ENCODE results near the gene SZT2. TPM values are rescaled to one million over a fixed set of nuclear protein-coding genes. Genes with fewer than 3 reads are reported as not detected.
A peak's percentile ranks its signal among the peaks of the same experiment; 100 is the strongest.

The SZT2 gene
- total RNA-seq, 4 donors from 2014 or later: 26.4 to 61.9 (median 36.7) TPM

DNA sequence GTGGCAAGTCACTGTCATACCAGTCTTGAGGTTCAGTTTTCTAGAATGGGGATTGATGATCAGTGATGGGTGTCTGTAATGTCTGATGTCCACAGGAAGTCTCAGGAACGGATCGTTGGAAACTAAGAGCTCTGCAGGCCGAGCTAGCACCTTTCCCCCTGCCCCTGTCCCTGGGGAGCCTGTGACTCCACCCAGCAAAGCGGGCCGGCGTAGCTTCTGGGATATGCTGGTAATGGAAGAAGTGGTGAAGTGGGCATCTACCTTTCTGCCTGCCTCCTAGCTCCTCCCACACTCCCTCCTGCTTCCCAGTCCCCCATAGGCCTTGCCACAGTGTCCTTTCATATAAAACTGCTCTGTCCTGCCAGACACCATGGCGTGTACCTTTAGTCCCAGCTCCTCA, 50.7 kb downstream of the SZT2 start:
- DNase-seq (ENCODE audit: low spot score): no peak
- TF ChIP-seq, protein P1, sequence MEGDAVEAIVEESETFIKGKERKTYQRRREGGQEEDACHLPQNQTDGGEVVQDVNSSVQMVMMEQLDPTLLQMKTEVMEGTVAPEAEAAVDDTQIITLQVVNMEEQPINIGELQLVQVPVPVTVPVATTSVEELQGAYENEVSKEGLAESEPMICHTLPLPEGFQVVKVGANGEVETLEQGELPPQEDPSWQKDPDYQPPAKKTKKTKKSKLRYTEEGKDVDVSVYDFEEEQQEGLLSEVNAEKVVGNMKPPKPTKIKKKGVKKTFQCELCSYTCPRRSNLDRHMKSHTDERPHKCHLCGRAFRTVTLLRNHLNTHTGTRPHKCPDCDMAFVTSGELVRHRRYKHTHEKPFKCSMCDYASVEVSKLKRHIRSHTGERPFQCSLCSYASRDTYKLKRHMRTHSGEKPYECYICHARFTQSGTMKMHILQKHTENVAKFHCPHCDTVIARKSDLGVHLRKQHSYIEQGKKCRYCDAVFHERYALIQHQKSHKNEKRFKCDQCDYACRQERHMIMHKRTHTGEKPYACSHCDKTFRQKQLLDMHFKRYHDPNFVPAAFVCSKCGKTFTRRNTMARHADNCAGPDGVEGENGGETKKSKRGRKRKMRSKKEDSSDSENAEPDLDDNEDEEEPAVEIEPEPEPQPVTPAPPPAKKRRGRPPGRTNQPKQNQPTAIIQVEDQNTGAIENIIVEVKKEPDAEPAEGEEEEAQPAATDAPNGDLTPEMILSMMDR (IDR thresholded peaks at IDR 0.05): no peak
- ATAC-seq (ENCODE audit: low FRiP score): no peak

DNA sequence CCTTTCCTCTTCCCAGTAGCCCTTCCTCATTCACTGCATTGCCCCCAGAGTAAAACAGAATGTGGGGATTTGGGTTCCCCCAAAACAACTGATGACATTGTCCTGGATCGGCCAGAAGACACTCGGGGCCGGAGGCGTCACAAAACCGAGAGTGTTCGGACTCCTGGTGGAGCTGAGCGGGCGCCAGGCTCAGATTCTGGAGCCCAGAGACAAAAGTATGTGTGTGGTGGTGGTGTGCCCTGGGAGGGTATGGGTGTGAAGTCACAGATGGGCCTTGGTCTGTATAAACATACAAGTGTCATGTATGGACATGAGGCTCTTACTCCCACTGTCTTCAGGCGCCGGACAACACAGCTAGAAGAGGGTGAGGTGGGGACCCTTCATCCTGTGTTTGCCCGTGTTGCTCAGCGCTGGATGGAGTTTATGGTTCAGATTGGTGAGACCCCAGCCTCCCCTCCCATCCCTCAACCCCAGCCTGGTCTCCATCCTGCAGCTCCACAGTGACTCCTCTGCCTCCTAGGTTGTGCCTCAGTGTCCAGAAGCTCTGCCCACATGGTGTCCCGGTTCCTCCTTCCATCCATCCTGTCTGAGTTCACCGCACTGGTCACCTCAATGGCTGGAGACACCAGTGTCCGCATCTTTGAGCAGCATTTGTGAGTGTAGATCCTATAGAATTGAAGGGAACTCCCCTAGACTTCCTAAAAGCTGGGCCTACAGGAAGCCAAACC, 51.6 kb downstream of the SZT2 start:
- no peak for DNase-seq (ENCODE audit: low spot score)
- no peak for ATAC-seq (ENCODE audit: low FRiP score)
- TF ChIP-seq, protein P1 (IDR thresholded peaks at IDR 0.05): no peak

DNA sequence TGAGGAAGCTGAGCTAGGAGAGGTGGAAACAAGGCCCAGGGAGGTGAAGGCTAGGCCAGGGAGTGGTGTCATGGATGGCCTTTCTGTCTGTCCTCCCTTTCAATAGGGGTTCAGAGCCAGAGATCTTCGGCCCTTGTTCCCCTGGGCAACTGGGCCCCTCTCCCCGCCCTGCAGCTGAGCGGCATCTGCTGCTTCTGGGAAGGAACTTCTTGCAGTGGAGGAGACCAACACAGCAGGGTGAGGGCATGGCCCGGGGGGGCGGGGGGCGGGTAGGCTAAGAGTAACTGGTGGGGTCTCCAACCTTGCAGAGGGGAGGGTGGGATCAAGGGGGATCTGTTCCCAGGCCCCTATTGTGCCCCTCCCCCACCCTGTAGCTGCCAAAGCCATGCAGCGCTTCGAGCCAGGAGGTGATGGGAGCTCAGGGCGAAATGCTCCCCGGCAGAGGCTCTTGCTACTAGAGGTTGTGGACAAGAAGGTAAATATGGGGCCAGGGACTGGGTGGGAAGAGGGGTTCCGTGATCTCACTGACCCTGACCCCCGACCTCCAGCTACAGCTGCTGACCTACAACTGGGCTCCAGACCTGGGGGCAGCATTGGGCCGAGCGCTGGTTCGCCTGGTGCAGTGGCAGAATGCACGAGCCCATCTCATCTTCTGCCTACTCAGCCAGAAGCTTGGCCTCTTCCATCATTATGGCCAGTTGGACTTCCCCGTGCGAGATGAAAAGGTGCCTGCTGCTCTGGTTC, 52.4 kb downstream of the SZT2 start:
- no peak for ATAC-seq (ENCODE audit: low FRiP score)
- DNase-seq (ENCODE audit: low spot score): peak; percentile 20
- TF ChIP-seq, protein P1 (IDR thresholded peaks at IDR 0.05): no peak

DNA sequence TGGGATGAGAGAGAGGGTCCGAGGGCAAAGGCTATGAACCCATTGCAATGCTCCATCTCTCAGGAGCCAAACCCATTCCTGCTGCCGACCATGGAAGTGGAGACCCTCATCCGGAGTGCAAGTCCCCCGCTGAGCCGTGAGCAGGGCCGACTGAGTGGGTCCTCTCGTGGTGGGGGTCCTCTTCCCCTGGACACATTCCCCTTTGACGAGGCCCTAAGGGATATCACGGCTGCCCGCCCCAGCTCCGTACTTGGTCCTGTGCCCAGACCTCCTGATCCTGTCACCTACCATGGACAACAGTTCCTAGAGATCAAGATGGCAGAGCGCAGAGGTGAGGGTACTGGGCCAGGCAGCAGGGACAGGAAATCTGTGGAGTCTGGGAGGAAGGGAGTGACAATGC, 53.1 kb downstream of the SZT2 start:
- DNase-seq (ENCODE audit: low spot score) (peak; percentile 16), ATAC-seq (ENCODE audit: low FRiP score) (no peak)
- TF ChIP-seq, protein P1 (IDR thresholded peaks at IDR 0.05): no peak

DNA sequence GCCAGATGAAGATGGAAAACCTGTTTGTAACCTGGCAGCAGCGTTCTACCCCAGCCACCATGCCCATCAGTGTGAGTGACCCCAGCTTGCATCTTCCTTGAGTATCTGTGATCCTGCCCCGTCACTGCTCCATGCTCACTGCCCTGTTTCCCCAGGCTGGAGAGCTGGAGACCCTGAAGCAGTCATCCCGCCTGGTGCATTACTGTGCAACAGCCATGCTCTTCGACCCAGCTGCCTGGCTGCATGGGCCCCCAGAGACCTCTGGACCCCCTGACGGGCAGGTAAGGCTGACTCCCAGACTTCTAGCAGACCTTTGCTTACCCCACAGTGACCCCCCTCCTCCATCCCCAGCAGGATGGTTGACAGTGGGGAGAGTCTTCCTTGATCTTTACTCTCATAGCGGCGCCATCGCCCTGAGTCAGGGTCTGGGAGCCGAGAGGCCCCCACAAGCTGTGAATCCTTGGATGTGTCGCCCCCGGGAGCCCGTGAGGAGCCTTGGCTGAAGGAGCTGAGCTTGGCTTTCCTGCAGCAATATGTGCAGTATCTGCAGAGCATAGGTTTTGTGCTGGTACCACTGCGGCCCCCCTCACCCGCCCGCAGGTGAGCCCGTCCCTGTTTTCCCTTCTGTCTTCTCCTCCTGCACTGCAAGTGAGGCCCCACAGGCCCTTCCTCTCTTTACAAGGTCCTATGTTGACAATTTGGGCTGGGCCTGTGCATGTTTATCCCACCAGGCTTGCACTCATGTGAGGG, 53.7 kb downstream of the SZT2 start:
- no peak for DNase-seq (ENCODE audit: low spot score)
- TF ChIP-seq, protein P1 (IDR thresholded peaks at IDR 0.05): no peak
- ATAC-seq (ENCODE audit: low FRiP score): no peak

DNA sequence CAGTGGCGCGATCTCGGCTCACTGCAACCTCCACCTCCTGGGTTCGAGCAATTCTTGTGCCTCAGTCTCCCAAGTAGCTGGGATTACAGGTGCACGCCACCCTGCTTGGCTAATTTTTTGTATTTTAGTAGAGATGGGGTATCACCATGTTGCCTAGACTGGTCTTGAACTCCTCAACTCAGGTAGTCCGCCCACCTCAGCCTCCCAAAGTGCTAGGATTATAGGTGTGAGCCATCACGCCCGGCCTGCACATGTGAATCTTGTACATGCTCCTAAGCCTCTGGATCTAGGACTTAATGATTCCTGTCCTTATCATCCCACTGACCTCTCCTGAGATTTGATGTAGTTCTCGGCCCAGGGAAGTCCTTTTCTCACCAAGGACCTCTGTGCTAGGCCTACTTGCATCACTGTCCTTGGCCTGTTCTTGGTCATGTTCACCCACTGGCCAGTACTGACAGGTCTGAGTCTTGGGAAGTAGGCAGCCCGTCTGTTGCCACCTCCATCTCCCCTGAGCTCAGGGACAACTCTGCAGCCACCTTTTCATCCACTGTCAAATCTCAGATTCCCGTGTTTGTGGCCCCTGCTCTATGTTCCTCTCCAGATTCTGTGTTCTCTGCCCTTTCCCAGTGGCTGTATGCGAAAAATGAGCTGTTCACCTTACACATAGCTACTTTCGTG, 54.6 kb downstream of the SZT2 start:
- TF ChIP-seq, protein P1 (IDR thresholded peaks at IDR 0.05): no peak
- ATAC-seq (ENCODE audit: low FRiP score) (no peak), DNase-seq (ENCODE audit: low spot score) (no peak)
